Effector memory CD4-positive, alpha-beta T cell (primary cell): ENCODE measurements around the gene DBH.

Source experiments
- DNase-seq, 3 donors: peaks; one replicate each; pipeline ENCODE4 v3.0.0-alpha.2; 2020
- H3K27ac ChIP-seq: 2 replicates; pipeline ENCODE4 v1.7.0; 2013; ENCODE audit warnings: mild to moderate bottlenecking, low read length, moderate library complexity; ENCODE audit not compliant: insufficient read depth, poor library complexity, severe bottlenecking
- H3K27me3 ChIP-seq: replicated peaks from 2 replicates; pipeline ENCODE4 v1.7.0; 2013; ENCODE audit warnings: mild to moderate bottlenecking, low read length; ENCODE audit not compliant: insufficient read depth, control insufficient read depth, poor library complexity, severe bottlenecking
- H3K36me3 ChIP-seq: 2 replicates; pipeline ENCODE4 v1.7.0; 2013; ENCODE audit warnings: mild to moderate bottlenecking, low read length, moderate library complexity; ENCODE audit not compliant: control insufficient read depth, insufficient read depth
- H3K4me1 ChIP-seq: 2 replicates; pipeline ENCODE4 v1.7.0; 2013; ENCODE audit warnings: low read length, mild to moderate bottlenecking; ENCODE audit not compliant: control insufficient read depth, insufficient read depth, poor library complexity, severe bottlenecking
- H3K4me3 ChIP-seq: 2 replicates; pipeline ENCODE4 v1.7.0; 2013; ENCODE audit warnings: low read length, low read depth, mild to moderate bottlenecking; ENCODE audit not compliant: insufficient read depth, poor library complexity, severe bottlenecking
- H3K9me3 ChIP-seq: 2 replicates; pipeline ENCODE4 v1.7.0; 2013; ENCODE audit warnings: mild to moderate bottlenecking, low read length, moderate library complexity; ENCODE audit not compliant: control insufficient read depth

The DBH gene

GRCh38 chr9:133680976-133681657 lies 45.0 kb downstream of the DBH start:
- Histone ChIP-seq H3K4me1 (peaks cover 56% of the 10 kb centered on the region), H3K27ac (no peak overlapping the region), H3K36me3 (no peaks in the 10 kb centered on the region), H3K9me3 (no peaks in the 10 kb centered on the region), H3K4me3 (no peak overlapping the region), H3K27me3 (no peaks in the 10 kb centered on the region)
- no peak for DNase-seq

GRCh38 chr9:133681658-133682306 lies 45.6 kb downstream of the DBH start:
- H3K9me3 ChIP-seq: no peaks in the 10 kb centered on the region
- no peak for DNase-seq
- no peaks in the 10 kb centered on the region for H3K27me3 ChIP-seq
- H3K4me1 ChIP-seq: peaks cover 49% of the 10 kb centered on the region
- no peak overlapping the region for H3K4me3 ChIP-seq
- H3K36me3 ChIP-seq: no peaks in the 10 kb centered on the region
- no peak overlapping the region for H3K27ac ChIP-seq

GRCh38 chr9:133682818-133683585 lies 46.8 kb downstream of the DBH start:
- peaks cover 37% of the 10 kb centered on the region for H3K4me1 ChIP-seq

GRCh38 chr9:133683586-133684120 lies 47.5 kb downstream of the DBH start:
- Histone ChIP-seq H3K27ac (peak overlapping the region; percentile 86), H3K36me3 (no peaks in the 10 kb centered on the region), H3K9me3 (no peaks in the 10 kb centered on the region), H3K4me3 (peak overlapping the region; percentile 7), H3K27me3 (no peaks in the 10 kb centered on the region), H3K4me1 (peaks cover 34% of the 10 kb centered on the region)
- DNase-seq: peak; percentile 45 to 72 (median 66)

More at GRCh38 chr9:133682818-133683585, 46.8 kb downstream of the DBH start:
- DNase-seq: no peak
- Histone ChIP-seq H3K4me3 (no peak overlapping the region), H3K27me3 (no peaks in the 10 kb centered on the region), H3K27ac (peak overlapping the region; percentile 86), H3K36me3 (no peaks in the 10 kb centered on the region), H3K9me3 (no peaks in the 10 kb centered on the region)

- Histone ChIP-seq H3K4me1 (peaks cover 34% of the 10 kb centered on the region), H3K36me3 (no peaks in the 10 kb centered on the region), H3K27me3 (no peaks in the 10 kb centered on the region), H3K27ac (peak overlapping the region; percentile 86), H3K9me3 (no peaks in the 10 kb centered on the region), H3K4me3 (peak overlapping the region; percentile 7)
- no peak for DNase-seq
Observed at GRCh38 chr9:133684121-133684935, 48.2 kb downstream of the DBH start.

- no peaks in the 10 kb centered on the region for H3K27me3 ChIP-seq
- no peaks in the 10 kb centered on the region for H3K9me3 ChIP-seq
- H3K36me3 ChIP-seq: no peaks in the 10 kb centered on the region
- DNase-seq: no peak
- peaks cover 34% of the 10 kb centered on the region for H3K4me1 ChIP-seq
- H3K27ac ChIP-seq: peak overlapping the region; percentile 86
- no peak overlapping the region for H3K4me3 ChIP-seq
Observed at GRCh38 chr9:133684936-133685361, 48.8 kb downstream of the DBH start.

- Histone ChIP-seq H3K4me3 (no peak overlapping the region), H3K4me1 (peaks cover 33% of the 10 kb centered on the region), H3K27ac (peak overlapping the region; percentile 86)
Observed at GRCh38 chr9:133685653-133686609, 49.8 kb downstream of the DBH start.

GRCh38 chr9:133686642-133687575 lies 50.7 kb downstream of the DBH start:
- no peak overlapping the region for H3K4me3 ChIP-seq
- no peaks in the 10 kb centered on the region for H3K27me3 ChIP-seq
- no peak overlapping the region for H3K27ac ChIP-seq
- no peaks in the 10 kb centered on the region for H3K9me3 ChIP-seq
- no peaks in the 10 kb centered on the region for H3K36me3 ChIP-seq
- H3K4me1 ChIP-seq: peaks cover 27% of the 10 kb centered on the region
- no peak for DNase-seq

More at GRCh38 chr9:133685653-133686609, 49.8 kb downstream of the DBH start:
- no peak for DNase-seq
- Histone ChIP-seq H3K36me3 (no peaks in the 10 kb centered on the region), H3K9me3 (no peaks in the 10 kb centered on the region), H3K27me3 (no peaks in the 10 kb centered on the region)
